KBM-7 (cell line): ENCODE data around the gene GAS6.

Experiments
- DNase-seq: peaks from one replicate; pipeline ENCODE4 v3.0.0-alpha.2; 2015
- in situ Hi-C: fragments of 300-500 bp; cut with MboI; formaldehyde crosslinking; loops from 2 replicates; pipeline ENCODE4 v1.14.3; 2020; ENCODE audit warnings: low sequenced_read_pairs, low pct_unique_long_range_greater_than_20kb, mixed read lengths

The GAS6 gene

DNA sequence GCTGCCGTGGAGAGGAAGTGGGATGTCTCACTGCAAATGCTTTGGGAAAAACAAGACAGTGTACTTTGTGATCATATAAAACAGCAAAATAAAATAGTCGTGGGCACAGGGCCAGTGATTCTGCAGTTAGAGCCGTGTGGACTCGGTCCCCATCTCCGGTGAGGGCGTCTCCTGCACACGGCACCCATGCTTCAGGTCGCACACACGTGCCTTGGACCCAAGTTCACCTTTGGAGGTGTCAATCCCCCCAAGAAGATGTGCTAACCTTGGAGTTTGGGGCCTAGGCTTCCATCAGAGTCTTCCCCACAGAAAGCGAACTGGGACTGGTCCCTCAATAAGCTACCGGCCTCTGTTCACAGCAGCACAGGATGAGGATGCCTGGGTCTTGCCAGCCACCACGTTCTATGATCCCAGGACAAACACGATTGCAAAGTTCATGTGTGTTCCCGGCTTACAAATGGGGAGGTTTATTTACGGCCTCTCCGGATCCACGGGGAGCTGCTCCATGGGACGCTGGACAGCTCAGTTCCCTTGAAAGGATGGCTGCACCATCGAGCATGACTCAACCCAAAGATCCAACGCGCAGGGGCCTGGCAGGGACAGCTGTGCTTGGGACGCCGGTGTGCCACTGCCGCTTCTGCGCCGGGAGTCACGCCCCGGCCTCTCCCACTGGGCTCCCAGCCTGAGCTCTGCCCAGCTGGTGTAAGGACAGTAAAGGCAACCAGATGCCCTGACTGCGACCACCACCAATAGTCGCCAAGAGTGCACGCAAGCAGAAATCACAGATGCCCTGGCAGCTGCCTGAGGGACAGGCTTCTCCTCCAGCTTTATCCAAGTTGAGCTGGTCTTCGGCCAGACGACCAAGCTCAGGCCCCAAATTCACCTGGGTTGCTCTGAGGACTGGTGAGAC lies 8.6 kb downstream of the GAS6 start:
- in situ Hi-C loops: no loop called here
- no peak for DNase-seq

DNA sequence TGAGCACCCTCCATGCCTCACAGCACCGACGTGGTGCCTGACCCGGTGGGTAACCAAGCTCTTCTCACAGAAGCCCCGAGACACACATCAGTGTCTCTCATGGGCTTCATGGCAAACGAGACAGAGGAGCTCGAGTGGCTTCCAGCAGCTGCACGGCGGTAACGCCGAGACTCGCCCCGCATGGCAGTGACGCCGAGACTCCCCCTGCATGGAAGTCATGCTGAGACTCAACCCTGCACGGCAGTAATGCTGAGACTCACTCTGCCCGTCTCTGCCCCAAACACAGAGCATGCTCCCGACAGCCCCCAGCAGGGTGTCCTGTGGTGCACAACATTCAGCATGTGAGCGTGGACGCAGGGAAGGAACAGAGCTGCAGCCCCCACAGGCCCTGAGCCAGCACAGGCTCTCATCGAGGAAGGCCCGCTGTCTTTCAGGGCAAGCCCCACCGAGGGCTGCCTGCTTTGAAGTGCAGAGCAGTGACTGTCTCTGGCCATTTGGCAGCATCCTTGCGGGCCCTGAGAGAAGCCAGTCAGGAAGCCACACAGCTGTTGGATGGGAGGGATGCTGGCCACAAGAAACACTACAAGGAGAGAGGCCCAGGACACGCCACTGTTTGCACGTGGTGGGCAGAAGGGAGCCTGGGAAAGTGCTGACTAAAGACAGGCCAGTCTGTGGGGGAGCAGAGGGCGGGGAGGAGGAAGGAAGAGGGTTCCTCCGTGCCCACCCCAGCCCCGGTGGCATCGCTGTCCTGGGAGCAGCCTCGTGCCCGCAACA lies 9.5 kb downstream of the GAS6 start:
- in situ Hi-C loops: no loop called here
- DNase-seq: peak; percentile 56

GRCh38 chr13:113853518-113854237 lies 10.2 kb downstream of the GAS6 start:
- in situ Hi-C loops: no loop called here
- no peak for DNase-seq

DNA sequence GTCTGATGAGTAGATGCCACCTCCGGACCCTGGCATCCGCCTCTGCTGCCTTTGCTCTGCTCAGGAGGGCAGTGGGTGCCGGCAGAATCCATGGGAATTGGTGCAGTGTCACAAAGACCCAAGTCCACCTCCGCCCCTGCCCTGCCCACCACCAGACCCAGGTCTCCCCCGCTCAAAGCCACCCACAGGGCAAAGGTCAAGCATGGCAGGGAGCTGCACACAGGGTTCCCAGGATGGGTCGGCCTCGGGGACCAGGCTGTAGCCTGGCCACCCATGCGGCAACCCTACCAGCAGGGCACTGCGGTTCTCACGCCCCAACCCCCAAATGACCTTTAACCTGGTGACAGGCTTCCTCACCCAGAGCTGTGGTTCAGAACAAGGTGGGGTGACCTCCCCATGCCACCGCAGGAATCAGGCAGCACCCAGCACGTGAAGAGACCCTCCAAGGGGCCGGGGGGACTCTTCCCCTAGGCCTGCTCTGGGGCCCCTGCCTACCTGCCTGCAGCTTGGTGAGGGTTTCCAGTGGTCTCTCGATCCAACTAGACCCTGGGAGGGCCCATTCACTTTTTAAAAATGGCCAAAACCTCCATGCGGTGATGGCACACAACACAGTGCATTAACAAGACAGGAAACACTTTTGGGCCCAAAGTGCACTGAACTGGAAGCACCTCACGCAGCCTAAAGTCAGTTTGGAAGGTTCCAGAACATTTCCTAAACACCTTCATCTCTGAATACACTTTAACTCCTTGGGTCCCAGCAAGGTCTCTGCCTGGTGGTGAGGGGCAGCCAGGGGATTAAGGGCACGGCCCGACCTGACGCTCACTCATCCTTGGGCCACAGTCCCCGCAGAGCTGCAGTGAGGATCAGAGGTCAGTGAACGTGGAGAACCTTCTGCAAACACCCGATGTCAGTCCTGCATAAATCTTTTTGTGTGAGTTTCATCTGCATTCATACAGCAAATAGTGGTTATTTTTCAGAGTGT lies 11.0 kb downstream of the GAS6 start:
- no peak for DNase-seq
- in situ Hi-C loops: no loop called here

GRCh38 chr13:113851826-113852535 lies 11.9 kb downstream of the GAS6 start:
- no peak for DNase-seq
- in situ Hi-C loops: no loop called here

GRCh38 chr13:113851480-113851803 lies 12.4 kb downstream of the GAS6 start:
- in situ Hi-C loops: no loop called here
- no peak for DNase-seq

- DNase-seq: no peak
- in situ Hi-C loops: no loop called here
These were observed 13.0 kb downstream of the GAS6 start for GRCh38 chr13:113850722-113851479.

- in situ Hi-C loops: no loop called here
- no peak for DNase-seq
These were observed 13.7 kb downstream of the GAS6 start for GRCh38 chr13:113849981-113850721.

DNA sequence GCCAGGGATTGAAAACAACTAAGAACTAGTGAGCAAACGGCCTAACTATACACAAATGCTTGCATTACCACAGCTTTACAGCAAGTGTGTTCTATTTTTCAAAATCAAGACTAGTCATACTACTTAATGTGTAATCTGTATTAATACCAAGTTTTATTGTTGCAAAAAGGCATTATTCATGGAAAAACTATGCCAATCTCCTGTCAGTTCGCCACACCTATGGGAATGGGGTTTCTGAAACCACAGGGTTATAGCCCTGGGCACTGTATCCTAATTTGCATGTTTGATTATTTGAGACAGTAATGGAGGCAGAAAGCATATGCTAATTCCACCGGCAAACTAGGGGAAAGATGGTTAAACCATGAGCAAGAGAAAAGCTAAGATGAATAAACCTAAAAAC lies 14.3 kb downstream of the GAS6 start:
- in situ Hi-C loops: no loop called here
- DNase-seq: no peak

DNA sequence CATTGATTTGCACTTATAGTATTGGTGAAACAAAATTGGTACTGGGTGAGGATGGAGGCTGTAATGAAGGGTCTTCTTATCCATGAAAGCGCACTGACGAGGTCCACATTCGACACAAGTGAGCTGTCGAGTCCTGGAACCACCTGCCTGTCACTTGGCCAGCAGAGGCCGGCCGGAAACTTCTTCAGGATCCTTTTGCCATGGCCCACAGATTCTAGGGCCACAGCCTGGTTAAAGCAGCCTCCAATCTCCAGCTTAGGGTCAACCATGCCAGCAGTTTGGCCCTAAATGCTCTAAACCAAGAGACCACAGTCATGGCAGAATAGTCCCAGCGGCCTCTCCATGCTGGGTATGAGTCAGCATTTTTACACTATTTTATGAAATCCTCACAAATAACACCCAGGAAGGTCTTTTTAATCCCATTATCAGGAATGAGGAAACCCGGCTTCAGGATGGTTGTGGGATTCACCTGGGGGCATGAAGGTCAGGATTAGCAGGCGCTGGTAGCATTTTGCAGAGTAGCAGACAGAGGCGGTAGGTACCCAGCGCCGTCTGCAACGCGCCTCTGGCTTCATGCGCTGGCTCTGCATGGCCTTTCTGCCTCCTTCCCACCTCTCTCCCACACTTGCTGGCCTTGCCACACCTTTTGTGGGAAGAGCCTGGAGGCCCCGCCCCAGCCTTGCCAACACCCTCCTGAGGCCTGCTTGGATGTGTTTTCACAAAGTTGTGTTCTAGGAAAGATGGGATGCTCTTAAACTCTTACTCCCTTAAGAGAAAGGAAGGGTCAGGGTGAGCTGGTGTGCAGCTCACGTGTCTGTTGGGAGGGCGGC lies 15.2 kb downstream of the GAS6 start:
- DNase-seq: no peak
- in situ Hi-C loops: no loop called here

DNA sequence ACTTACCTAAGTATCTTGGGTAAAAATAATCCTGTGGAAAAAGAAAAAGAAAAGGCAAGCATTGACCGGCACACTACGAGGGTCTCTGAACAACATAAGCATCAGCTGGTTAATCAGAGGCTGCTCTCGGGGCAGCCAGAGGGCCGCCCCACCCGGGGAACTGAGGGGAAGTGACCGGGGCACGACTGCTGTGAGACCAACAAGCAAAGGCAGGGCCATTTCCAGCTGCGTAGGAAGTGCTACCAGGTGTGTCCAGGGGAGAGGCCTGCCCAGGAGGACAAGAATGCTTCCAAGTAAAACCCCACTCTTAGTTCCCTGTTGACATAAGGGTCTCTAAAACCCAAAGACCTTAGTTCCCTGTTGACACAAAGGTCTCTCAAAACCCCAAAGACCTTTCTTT lies 15.9 kb downstream of the GAS6 start:
- no peak for DNase-seq
- in situ Hi-C loops: no loop called here

GRCh38 chr13:113846636-113847318 lies 17.1 kb downstream of the GAS6 start:
- in situ Hi-C loops: no loop called here
- no peak for DNase-seq

GRCh38 chr13:113845723-113846635 lies 17.9 kb downstream of the GAS6 start:
- no peak for DNase-seq
- in situ Hi-C loops: no loop called here

- DNase-seq: no peak
- in situ Hi-C loops: no loop called here
These were observed 18.8 kb downstream of the GAS6 start for GRCh38 chr13:113845055-113845454.
